ENCODE results near the gene RMI2. TPM values are rescaled to one million over a fixed set of nuclear protein-coding genes. Genes with fewer than 3 reads are reported as not detected.

The RMI2 gene
- total and polyA plus RNA-seq, 2 of the 8 experiments (the other 6 are each of a cell fraction or from before 2014, with no cell fraction given): 58.2 to 96.0 TPM

- Histone ChIP-seq H3K4me3 (ENCODE audit: extremely low read depth in 1 of 4, insufficient read depth in 2 of 4, low read depth in 3 of 4, low read length in 4 of 4) (no peak overlapping the region), H3K79me1 (ENCODE audit: low read depth, low read length) (no peaks in the 10 kb centered on the region), H2BK12ac (ENCODE audit: low read depth, low read length) (no peak overlapping the region), H3K4ac (replicated peaks; ENCODE audit: insufficient read length, low read depth, low read length) (no peak overlapping the region), H3K4me2 (ENCODE audit: insufficient read depth in 1 of 2, low read depth in 2 of 2, low read length in 2 of 2) (no peak overlapping the region), H3K4me1 (replicated peaks in 1 of 4; ENCODE audit: control insufficient read depth in 3 of 4, insufficient read depth in 4 of 4, low read length in 3 of 4) (peaks cover 0 to 2% (median 0%) of the 10 kb centered on the region in 4 experiments; a peak in 2 of 7 replicates), H3K9me3 (ENCODE audit: insufficient read depth in 2 of 2, low read depth in 1 of 2, low read length in 1 of 2) (no peaks in the 10 kb centered on the region), H3K56ac (replicated peaks; ENCODE audit: insufficient read length, low read depth, low read length) (no peak overlapping the region), H3K14ac (ENCODE audit: insufficient read length) (no peak overlapping the region), H4K5ac (ENCODE audit: insufficient read length, low read depth, low read length) (no peak overlapping the region), H2BK120ac (replicated peaks; ENCODE audit: low read depth, low read length) (no peak overlapping the region), H3K27me3 (replicated peaks in 1 of 4; ENCODE audit: control insufficient read depth in 3 of 4, extremely low read depth in 1 of 4, insufficient read depth in 3 of 4, low read length in 3 of 4) (no peaks in the 10 kb centered on the region), H3K23me2 (ENCODE audit: low read depth, low read length) (no peaks in the 10 kb centered on the region), H3K18ac (ENCODE audit: extremely low read depth, low read length) (no peak overlapping the region), H2AK5ac (ENCODE audit: low read depth, low read length) (no peak overlapping the region), H2BK5ac (ENCODE audit: low read depth, low read length) (no peak overlapping the region), H4K8ac (ENCODE audit: extremely low read depth, insufficient read depth, low read length) (no peak overlapping the region), H2AFZ (ENCODE audit: low read length) (no peak overlapping the region), H2BK15ac (ENCODE audit: low read length) (no peak overlapping the region), H4K91ac (replicated peaks; ENCODE audit: insufficient read length, low read length) (no peak overlapping the region), H2BK20ac (ENCODE audit: low read length) (no peak overlapping the region), H3K27ac (ENCODE audit: low read depth, low read length) (no peak overlapping the region), H3K9ac (replicated peaks in 1 of 4; ENCODE audit: extremely low read depth in 1 of 4, low read depth in 3 of 4, low read length in 3 of 4) (no peak overlapping the region), H3K23ac (ENCODE audit: insufficient read length) (no peak overlapping the region), H3K36me3 (ENCODE audit: control insufficient read depth in 2 of 4, insufficient read depth in 4 of 4, low read length in 3 of 4) (no peaks in the 10 kb centered on the region), H4K20me1 (replicated peaks in 1 of 2; ENCODE audit: control insufficient read depth in 1 of 2, insufficient read depth in 2 of 2, low read length in 2 of 2) (no peaks in the 10 kb centered on the region), H3K79me2 (ENCODE audit: control insufficient read depth in 1 of 2, insufficient read depth in 2 of 2, low read length in 2 of 2) (no peaks in the 10 kb centered on the region)
- TF ChIP-seq NRF1 (IDR thresholded peaks at IDR 0.05; ENCODE audit: low read depth, low read length) (no peak), EP300 (IDR thresholded peaks at IDR 0.05; ENCODE audit: borderline replicate concordance in 1 of 2, low read depth in 2 of 2, low read length in 2 of 2) (no peak)
- DNase-seq (ENCODE audit: low read depth in 1 of 2, low spot score in 2 of 2) (no peak), FAIRE-seq (no peak)
- WGBS, 2 experiments (ENCODE audit: extremely low coverage in 1 of 2, insufficient coverage in 1 of 2, insufficient read length in 1 of 2, insufficient replicate concordance in 2 of 2, low coverage in 1 of 2, low lambda C conversion rate in 2 of 2, missing lambda C conversion rate in 1 of 2): 66% methylated on average over 7 of the region's 7 CpGs; no CpG with 5 or more reads in 1 of the 2 experiments
- ChIA-PET CTCF (ENCODE audit: partially characterized antibody) (no interaction called here), POLR2A (ENCODE audit: partially characterized antibody) (interaction anchor here (1.1 kb wide), 1 partner anchor 107 kb away, joined by 3 read pairs; no protein-coding TSS in a partner anchor)
These were observed 18.6 kb downstream of the RMI2 start for GRCh38 chr16:11363927-11364258.
